HG03520 (cell line): ENCODE measurements around the gene STARD13.
A peak's percentile ranks its signal among the peaks of the same experiment; 100 is the strongest.
"Not testable (repeated sequence)": the region's sequence is repeated elsewhere in the genome, so short reads cannot be mapped to it uniquely, and the experiment has no call there.

Experiments used
- ATAC-seq: cut with Tn5 transposase; IDR thresholded peaks from one replicate; pipeline ENCODE4 v1.9.1; 2021; ENCODE audit warnings: mild to moderate bottlenecking, moderate library complexity; ENCODE audit not compliant: unreplicated experiment

Gene STARD13

GRCh38 chr13:33257841-33258807, 27.4 kb downstream of the STARD13 start:
- no peak for ATAC-seq

GRCh38 chr13:33256148-33256840, 29.3 kb downstream of the STARD13 start:
- no peak for ATAC-seq

GRCh38 chr13:33252135-33252534, 33.4 kb downstream of the STARD13 start:
- no peak for ATAC-seq

GRCh38 chr13:33251131-33251661, 34.4 kb downstream of the STARD13 start:
- ATAC-seq: peak; percentile 69

- no peak for ATAC-seq
These were observed 34.9 kb downstream of the STARD13 start for GRCh38 chr13:33250609-33251008.

GRCh38 chr13:33249894-33250293, 35.7 kb downstream of the STARD13 start:
- ATAC-seq: no peak

GRCh38 chr13:33249066-33249465, 36.5 kb downstream of the STARD13 start:
- ATAC-seq: no peak

GRCh38 chr13:33245505-33246158, 39.9 kb downstream of the STARD13 start:
- no peak for ATAC-seq

- no peak for ATAC-seq
These were observed 40.7 kb downstream of the STARD13 start for GRCh38 chr13:33244907-33245287.

GRCh38 chr13:33244210-33244906, 41.2 kb downstream of the STARD13 start:
- no peak for ATAC-seq

- no peak for ATAC-seq
These were observed 42.5 kb downstream of the STARD13 start for GRCh38 chr13:33242984-33243617.

- ATAC-seq: not testable (repeated sequence)
These were observed 43.2 kb downstream of the STARD13 start for GRCh38 chr13:33242372-33242771.

GRCh38 chr13:33236021-33236420, 49.5 kb downstream of the STARD13 start:
- no peak for ATAC-seq

- no peak for ATAC-seq
These were observed 50.0 kb downstream of the STARD13 start for GRCh38 chr13:33235564-33235963.

GRCh38 chr13:33235078-33235477, 50.5 kb downstream of the STARD13 start:
- ATAC-seq: no peak

- no peak for ATAC-seq
These were observed 52.0 kb downstream of the STARD13 start for GRCh38 chr13:33233547-33233946.

- ATAC-seq: no peak
These were observed 52.7 kb downstream of the STARD13 start for GRCh38 chr13:33232883-33233282.

- ATAC-seq: no peak
These were observed 54.2 kb downstream of the STARD13 start for GRCh38 chr13:33231339-33231738.

GRCh38 chr13:33230178-33230881, 55.2 kb downstream of the STARD13 start:
- no peak for ATAC-seq
